GM19193 (cell line): ENCODE data around the gene CHRD.

ENCODE experiments used
- POLR2A ChIP-seq: IDR thresholded peaks from 4 replicates; pipeline ENCODE4 v1.6.1; 2011; ENCODE audit not compliant: insufficient read depth, insufficient read length; ENCODE audit errors: extremely low read depth

CHRD gene

DNA sequence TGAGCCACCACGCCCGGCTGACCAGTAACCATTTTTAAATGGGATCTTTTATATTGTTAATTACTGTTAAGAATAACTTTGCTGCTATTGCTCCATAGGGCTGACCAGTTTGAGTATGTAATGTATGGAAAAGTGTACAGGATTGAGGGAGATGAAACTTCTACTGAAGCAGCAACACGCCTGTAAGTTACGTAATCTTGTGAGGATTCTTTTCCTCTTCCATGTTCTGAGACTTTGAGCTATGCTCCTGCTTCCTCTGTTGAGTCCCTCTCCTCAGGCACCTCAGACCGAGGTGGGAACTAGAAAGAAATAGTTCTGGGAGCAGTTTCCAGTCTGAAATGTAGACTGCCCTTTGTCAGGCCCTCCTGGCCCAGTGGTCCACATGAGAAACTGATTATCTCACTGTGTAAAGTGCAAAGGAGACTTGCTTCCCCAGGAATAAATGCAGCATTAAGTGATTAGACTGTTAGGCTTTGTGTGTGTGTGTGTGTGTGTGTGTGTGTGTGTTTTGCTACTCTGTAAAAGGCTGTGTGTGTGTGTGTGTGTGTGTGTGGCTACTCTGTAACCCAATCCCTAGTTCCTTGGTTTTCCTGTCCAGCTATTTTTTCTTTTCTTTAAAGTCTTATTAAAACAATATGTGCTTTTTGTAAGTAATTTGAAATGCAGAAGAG, 13.1 kb upstream of the CHRD start:
- no peak for TF ChIP-seq POLR2A

DNA sequence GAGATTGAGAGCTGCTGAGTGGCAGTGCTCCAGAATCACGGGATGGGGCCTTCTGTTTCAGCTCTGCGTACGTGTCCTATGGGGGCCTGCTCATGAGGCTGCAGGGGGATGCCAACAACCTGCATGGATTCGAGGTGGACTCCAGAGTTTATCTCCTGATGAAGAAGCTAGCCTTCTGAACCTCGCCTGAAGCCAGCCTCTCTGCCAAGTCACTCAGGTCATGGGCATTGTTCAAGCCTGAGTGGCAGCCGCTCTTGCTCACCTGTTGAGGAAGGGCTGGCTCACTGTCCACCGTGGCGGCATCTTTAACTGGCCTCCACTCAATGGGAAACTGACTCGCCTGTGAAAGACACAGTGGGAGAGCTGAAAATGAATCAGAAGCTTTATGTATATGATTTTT, 11.7 kb upstream of the CHRD start:
- TF ChIP-seq POLR2A: no peak

DNA sequence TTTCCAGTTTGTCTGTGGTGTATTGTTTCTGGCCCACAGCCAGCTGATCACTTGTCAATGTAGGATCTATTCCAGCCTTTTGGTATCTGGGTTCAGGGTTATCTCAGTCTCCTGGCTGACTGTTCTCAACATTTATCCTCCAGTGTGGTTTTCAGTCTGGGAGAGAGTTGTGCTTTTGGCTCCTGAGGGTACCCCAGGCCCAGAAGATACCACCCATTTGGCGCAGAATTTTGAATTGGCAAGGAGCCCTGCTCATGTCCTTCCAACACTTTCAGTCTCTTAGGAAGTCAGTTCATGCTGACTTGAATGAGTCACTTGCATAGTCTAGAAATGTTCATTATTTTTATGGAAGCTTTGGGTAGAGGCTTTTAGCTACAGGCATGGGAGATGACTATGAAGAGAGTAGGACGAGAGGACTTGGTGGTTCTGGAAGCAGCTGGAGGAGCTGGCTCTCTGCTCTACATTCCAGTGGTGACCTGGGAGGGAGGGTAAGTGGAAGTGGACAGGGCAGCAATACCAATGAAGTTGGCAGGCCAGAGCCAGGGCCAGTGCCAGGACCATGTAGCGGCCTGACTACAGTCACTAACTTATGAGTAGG, 11.2 kb upstream of the CHRD start:
- no peak for TF ChIP-seq POLR2A

DNA sequence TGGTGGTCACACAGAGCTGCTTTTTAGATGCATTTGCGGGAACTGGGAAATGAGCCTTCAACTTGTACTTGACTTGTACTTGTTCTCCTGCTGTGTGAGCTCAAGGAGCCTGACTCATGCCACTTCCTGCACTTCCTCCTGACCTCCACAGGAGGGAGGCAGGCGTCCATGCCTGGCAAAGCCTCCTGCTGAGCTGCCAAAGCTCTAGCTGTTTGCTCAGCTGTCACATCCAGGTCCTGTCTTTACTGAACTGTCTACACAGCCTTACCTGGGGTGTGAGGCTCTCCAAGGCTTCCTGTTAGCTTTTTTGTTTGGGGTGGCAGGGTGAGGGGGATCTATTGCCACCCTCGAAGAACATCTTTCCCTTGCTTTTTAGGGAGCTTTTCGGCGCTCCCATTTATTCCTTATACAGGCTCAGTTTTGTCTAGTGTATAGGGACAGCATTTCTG, 8.3 kb upstream of the CHRD start:
- TF ChIP-seq POLR2A: no peak

DNA sequence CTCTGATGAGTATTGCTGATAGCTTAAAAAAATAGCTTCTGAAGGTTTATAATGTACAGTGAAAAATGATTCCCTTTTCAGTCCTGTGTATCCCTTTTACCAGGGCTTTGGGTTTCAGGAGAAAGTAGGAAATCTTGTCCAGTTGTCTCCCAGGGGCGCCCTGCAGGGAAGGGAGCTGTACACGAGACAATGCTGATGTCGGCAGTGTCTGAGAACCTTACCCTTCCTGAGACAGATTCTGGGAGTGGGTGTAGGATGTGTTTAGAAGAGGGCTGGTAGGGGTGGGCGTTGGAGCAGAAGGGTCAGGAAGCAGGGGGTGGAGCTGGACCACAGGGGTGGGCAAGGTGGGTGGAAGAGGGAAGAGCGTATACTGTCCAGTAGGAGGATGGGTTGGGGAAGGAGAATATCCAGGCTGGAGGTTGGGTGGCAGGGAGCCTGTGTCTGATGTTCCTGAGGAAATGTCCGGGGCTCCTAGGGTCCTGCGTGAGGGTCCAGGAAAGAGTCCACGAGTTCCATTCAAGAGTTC, 7.5 kb upstream of the CHRD start:
- no peak for TF ChIP-seq POLR2A

DNA sequence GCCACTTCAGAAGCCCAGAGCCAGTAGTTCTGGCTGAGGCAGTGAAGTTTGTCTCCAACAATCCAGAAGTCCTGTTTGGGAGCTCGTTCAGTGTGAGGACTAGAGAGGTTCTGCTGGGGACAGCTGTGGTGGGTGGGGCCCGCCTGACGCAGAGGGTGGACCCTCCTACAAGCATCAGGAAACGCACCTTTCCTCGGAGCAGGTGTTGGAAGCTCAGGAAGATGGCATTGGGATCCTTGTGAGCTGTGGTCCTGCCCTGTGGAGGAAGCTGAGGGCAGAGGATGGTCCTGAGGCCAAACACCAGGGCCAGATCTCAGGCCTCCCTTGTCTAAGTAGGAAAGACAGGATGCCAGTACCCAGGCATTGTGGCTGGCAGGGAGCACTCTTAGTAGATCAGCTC, 6.9 kb upstream of the CHRD start:
- TF ChIP-seq POLR2A: no peak

DNA sequence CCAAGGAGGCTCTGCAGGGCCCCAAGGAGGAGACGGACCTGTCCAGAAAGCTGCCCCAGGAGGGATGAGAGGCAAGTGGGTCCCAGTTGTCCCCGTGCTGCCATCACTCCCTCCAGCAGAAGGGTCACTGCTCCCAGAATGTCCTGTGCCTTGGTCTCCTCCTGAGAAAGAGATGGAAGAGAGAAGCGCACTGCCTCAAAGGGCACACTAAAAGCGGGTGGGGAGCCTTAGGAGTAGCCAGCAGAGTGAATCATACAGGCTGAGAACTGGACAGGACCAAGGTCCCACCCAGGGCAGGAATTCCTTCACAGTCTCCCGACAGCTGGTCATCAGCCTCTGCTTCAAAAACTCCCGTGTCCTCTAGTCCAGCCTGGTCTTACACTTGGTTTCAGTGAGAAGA, 6.4 kb upstream of the CHRD start:
- no peak for TF ChIP-seq POLR2A

DNA sequence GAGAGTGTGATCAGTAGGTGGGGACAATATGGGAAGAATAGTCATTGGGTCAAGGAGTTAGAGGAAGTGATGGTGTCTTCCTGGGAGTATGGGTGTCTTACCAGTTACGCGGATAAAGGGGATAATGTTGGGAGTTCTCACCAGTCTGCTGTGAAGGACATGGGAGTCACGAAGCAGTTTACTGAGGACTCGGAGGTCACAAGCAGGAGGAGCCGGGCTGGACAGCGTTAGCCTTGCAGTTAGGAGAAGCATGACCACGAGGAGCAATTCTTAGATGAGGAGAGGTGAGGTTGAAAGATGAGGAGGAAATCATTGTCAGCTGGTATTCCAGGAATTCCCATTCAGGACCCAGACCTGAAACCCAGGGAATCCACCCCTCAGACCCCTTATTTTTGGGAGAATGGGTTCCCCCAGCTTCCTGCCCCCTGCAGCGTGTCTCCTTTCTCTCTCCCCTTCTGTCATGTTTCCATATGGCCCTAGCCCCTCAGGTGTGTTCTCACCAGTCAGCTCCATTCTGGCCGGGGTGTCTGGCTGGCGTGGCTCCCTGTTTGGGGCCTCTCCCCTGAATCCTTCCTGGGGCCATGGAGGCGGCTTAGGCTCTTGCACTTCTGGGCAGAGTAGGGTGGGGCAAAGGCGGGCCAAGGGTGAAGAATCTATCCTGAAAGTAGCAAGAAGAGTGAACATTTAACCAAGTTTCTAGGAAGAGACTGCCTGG, 4.0 kb upstream of the CHRD start:
- TF ChIP-seq POLR2A: no peak

DNA sequence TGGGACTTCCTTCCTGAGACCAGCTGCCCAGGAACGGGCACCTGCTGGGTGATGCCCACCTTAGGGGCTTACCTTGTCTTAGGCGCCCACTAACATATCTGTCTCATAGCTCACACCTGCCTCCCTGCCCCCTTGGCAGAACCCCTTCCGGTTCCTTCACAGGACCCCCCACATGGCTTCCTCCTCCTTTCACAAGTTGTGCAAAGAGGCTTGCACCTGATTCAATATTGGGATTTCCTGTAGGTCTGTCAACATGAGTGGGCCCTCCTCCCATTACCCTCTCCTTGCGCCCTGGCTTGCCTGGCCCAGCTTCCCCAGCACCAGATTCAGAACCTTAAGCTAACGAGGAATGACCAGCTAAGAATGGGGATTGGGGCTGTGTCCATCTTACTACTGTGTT, 2.5 kb upstream of the CHRD start:
- TF ChIP-seq POLR2A: no peak

DNA sequence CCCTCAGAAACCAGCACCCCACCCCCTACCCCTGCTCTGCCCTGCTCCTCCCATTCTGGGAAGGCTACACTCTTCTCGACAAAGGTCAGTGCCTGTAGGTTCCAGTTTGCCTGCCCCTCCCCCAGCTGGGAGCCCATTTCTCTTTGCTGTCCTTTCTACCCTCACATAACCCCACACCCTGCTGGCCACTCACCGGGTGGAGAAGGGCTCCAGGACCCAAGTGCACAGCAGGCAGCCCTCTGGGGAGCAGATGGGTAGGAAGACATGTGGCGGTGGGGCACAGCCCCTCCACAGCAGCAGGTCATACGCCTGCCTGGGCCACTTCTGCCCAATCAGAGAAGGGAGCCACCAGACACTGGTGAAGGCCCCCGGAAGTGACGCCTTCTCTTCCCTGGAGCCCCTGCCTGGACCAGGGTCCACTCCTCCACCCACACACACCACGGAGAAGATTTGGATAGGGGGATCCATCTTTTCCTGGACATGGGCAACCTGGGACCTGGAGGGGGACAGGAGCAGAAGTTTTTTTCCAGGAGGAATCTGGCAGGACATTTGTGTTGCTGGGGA, 1.9 kb upstream of the CHRD start, which contains the start of gene THPO:
THPO (minus strand) TSS at position 326 of the 564 bp plus-strand sequence. CDS start 1,948 bp downstream, outside the sequence.
- no peak for TF ChIP-seq POLR2A

DNA sequence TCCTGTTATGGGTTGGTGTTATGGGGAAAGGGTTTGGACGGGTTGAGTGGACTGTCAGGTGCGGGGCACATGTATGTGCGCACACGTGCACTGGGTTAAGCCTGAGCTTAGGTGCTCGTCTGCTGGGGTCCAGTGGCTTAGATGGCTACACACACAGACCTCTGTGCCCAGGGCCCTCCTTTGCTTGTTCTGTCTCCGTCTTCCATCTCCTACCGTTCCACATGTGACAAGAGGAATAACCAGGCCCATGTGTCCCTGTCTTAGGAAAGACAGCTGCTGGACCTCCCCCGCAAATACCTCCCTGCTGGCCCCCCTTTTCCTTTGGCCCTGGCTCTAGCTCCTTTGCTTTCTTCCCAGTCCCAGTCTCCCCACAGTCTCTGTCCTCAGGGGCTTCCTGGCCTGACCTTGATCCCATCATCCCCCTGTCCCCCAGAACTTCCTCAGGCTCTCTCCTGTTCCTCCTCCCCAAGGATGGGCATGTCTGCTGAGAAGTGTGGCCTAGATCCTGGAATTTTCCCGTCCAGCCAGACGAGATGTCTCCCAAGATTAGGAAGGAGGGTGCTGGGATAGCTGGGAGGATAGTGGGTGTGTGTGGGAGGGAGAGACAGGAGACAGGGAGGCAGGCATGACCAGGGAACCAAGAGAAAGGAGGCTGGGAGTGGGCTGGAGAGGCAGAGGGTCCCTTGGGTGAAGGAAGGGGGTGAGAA, 1.1 kb upstream of the CHRD start:
- TF ChIP-seq POLR2A: no peak

DNA sequence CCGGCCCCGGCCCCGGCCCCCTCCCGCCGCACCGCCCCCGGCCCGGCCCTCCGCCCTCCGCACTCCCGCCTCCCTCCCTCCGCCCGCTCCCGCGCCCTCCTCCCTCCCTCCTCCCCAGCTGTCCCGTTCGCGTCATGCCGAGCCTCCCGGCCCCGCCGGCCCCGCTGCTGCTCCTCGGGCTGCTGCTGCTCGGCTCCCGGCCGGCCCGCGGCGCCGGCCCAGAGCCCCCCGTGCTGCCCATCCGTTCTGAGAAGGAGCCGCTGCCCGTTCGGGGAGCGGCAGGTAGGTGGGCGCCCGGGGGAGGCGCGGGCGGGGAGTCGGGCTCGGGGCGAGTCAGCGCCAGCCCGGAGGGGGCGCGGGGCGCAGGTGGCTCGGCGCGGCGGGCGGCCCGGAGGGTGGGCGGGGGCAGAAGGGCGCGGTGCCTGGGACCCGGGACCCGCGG, 352 bp downstream of the CHRD start:
- no peak for TF ChIP-seq POLR2A

DNA sequence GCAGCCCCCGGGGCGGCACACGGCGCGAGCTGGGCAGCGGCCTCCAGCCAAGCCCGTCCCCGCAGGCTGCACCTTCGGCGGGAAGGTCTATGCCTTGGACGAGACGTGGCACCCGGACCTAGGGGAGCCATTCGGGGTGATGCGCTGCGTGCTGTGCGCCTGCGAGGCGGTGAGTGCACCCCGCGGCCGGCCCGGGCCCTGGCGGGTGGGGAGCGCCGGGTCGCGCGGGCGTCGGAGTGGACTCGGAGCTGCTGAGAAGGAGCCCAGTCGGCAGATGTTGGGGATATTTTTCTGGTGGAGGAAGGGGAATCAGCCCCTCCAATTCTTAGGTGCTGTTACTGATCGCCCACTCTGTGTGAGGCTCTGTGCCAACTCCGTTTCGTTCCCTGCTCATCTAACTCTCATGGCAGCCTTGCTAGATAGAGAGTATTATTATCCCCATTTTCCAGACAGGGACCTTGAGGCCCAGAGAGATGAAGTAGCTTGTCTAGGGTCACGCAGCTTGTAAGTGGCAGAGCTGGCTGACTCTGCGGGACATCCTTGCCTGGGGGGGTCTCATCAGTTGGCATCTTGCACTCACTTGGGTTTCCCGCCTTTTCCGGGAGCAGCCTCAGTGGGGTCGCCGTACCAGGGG, 890 bp downstream of the CHRD start:
- TF ChIP-seq POLR2A: no peak
